DND-41 (cell line): ENCODE data around the gene MGAT4C.
"Not testable (repeated sequence)": the region's sequence is repeated elsewhere in the genome, so short reads cannot be mapped to it uniquely, and the experiment has no call there.

Source experiments
- CTCF ChIP-seq: IDR thresholded peaks from 2 replicates; pipeline ENCODE4 v1.5.1; 2012; ENCODE audit warnings: borderline replicate concordance, low read length, moderate library complexity, mild to moderate bottlenecking; ENCODE audit not compliant: poor library complexity, severe bottlenecking; ENCODE audit errors: extremely low read depth
- EZH2 ChIP-seq: IDR thresholded peaks from 3 replicates; pipeline ENCODE4 v1.6.1; 2012; ENCODE audit warnings: borderline replicate concordance, low read depth, mild to moderate bottlenecking, moderate library complexity, low read length, inconsistent platforms; ENCODE audit not compliant: severe bottlenecking

GRCh38 chr12:86296396-86296795, 40.2 kb upstream of the MGAT4C start:
- TF ChIP-seq CTCF, EZH2: not testable (repeated sequence)
